ENCODE measurements around the gene RAB27B. TPM values are rescaled to one million over a fixed set of nuclear protein-coding genes. Genes with fewer than 3 reads are reported as not detected.
"Not testable (repeated sequence)": the region's sequence is repeated elsewhere in the genome, so short reads cannot be mapped to it uniquely, and the experiment has no call there.

RAB27B gene
- total RNA-seq, 1 experiment from 2014 or later: 0.87 TPM

- POLR2A ChIA-PET: no interaction called here
- no peaks in the 10 kb centered on the region for H3K36me3 Mint-ChIP-seq
These were observed 21.0 kb upstream of the RAB27B start for GRCh38 chr18:54807303-54807702.

GRCh38 chr18:54810662-54811061 lies 17.6 kb upstream of the RAB27B start:
- H3K27me3 Mint-ChIP-seq (ENCODE audit: low read depth); POLR2A ChIA-PET; H3K9me3 Mint-ChIP-seq; DNase-seq (ENCODE audit: low spot score); H3K36me3 Mint-ChIP-seq; ATAC-seq; H3K27ac Mint-ChIP-seq; H3K4me3 Mint-ChIP-seq; CTCF ChIA-PET: not testable (repeated sequence)
- H3K4me1 Mint-ChIP-seq: peaks cover 11% of the 10 kb centered on the region

More at GRCh38 chr18:54807303-54807702, 21.0 kb upstream of the RAB27B start:
- Mint-ChIP-seq H3K4me3 (no peak overlapping the region), H3K4me1 (peaks cover 11% of the 10 kb centered on the region), H3K27me3 (ENCODE audit: low read depth) (no peaks in the 10 kb centered on the region), H3K9me3 (no peaks in the 10 kb centered on the region), H3K27ac (no peak overlapping the region)
- TF ChIP-seq MXD4 (CRISPR knock-in tag; IDR thresholded peaks at IDR 0.05; ENCODE audit: borderline replicate concordance) (no peak), ZNF138 (CRISPR knock-in tag; conservative IDR thresholded peaks at IDR 0.05) (no peak), E2F5 (CRISPR knock-in tag; IDR thresholded peaks at IDR 0.05) (no peak), ZNF396 (CRISPR knock-in tag; IDR thresholded peaks at IDR 0.05; ENCODE audit: borderline replicate concordance) (no peak), SMAD3 (CRISPR knock-in tag; IDR thresholded peaks at IDR 0.05; ENCODE audit: borderline replicate concordance) (no peak), ZNF281 (CRISPR knock-in tag; IDR thresholded peaks at IDR 0.05) (no peak)
- CTCF ChIA-PET: no interaction called here
- DNase-seq (ENCODE audit: low spot score): no peak
- ATAC-seq: no peak

- Mint-ChIP-seq H3K9me3 (no peaks in the 10 kb centered on the region), H3K27me3 (ENCODE audit: low read depth) (no peaks in the 10 kb centered on the region), H3K4me1 (peaks cover 11% of the 10 kb centered on the region), H3K4me3 (no peak overlapping the region), H3K36me3 (no peaks in the 10 kb centered on the region), H3K27ac (no peak overlapping the region)
- TF ChIP-seq ATF3 (CRISPR knock-in tag; conservative IDR thresholded peaks at IDR 0.05) (no peak), GRHL2 (CRISPR knock-in tag; IDR thresholded peaks at IDR 0.05; ENCODE audit: insufficient replicate concordance, severe bottlenecking) (no peak), IRF2 (CRISPR knock-in tag; IDR thresholded peaks at IDR 0.05; ENCODE audit: borderline replicate concordance, low read depth) (no peak), IRF1 (CRISPR knock-in tag; IDR thresholded peaks at IDR 0.05) (no peak), ZSCAN18 (CRISPR knock-in tag; IDR thresholded peaks at IDR 0.05) (no peak), PREB (CRISPR knock-in tag; IDR thresholded peaks at IDR 0.05; ENCODE audit: borderline replicate concordance) (no peak)
- CTCF ChIA-PET: no interaction called here
- DNase-seq (ENCODE audit: low spot score): no peak
- ATAC-seq: no peak
- POLR2A ChIA-PET: no interaction called here
These were observed 15.4 kb upstream of the RAB27B start for GRCh38 chr18:54812885-54813284.

All from WTC11 (cell line).